SK-N-SH (cell line): ENCODE measurements around the gene WDR27. TPM values are rescaled to one million over a fixed set of nuclear protein-coding genes. Genes with fewer than 3 reads are reported as not detected.

Experiments
- CTCF ChIA-PET: fragments of 300-600, 350-600 bp; formaldehyde crosslinking; extraction: SDS; loops from one replicate; lab custom pipeline; 2021; lab: Yijun Ruan, JAX
- POLR2A ChIA-PET: fragments of 350-600 bp; sonication (Branson Sonifier 250); formaldehyde crosslinking; extraction: SDS; loops from one replicate; lab custom pipeline; 2020; ENCODE audit warnings: antibody characterized with exemption, inconsistent platforms; lab: Yijun Ruan, JAX
- DNase-seq: peaks from one replicate; pipeline ENCODE4 v3.0.0; 2012
- H2AFZ ChIP-seq: fragments of 200-600 bp; sonication (generic); 2 replicates; pipeline ENCODE4 v1.8.1; 2016; ENCODE audit warnings: antibody characterized with exemption, mild to moderate bottlenecking, low read depth
- H3F3A ChIP-seq: fragments of 200-600 bp; sonication (generic); replicated peaks from 2 replicates; pipeline ENCODE3; 2016; ENCODE audit warnings: antibody characterized with exemption, mild to moderate bottlenecking; ENCODE audit not compliant: insufficient read depth
- H3K27ac ChIP-seq, 2 experiments: fragments of 200-500 bp in 1 of 2; fragments of 200-600 bp in 1 of 2; sonication (Bioruptor generic) in 1 of 2; sonication (generic), shearing (Covaris generic) in 1 of 2; 2 replicates each; pipeline versions ENCODE4 v1.5.1 to v1.6.1; 2014 to 2016; ENCODE audit warnings: low read depth in 2 of 2, inconsistent platforms in 1 of 2, low read length in 1 of 2, mild to moderate bottlenecking in 1 of 2, mixed read lengths in 1 of 2
- H3K27me3 ChIP-seq: fragments of 200-600 bp; sonication (generic), shearing (Covaris generic); 2 replicates; pipeline ENCODE4 v1.6.1; 2016; ENCODE audit warnings: mixed run types; ENCODE audit not compliant: insufficient read depth
- H3K36me3 ChIP-seq, 2 experiments: fragments of 200-500 bp in 1 of 2; fragments of 200-600 bp in 1 of 2; sonication (Bioruptor generic) in 1 of 2; sonication (generic) in 1 of 2; replicated peaks in 1 of 2; 2 replicates each; pipeline versions ENCODE3 to v1.5.1; 2014 to 2016; ENCODE audit warnings: low read length in 1 of 2, mild to moderate bottlenecking in 1 of 2; ENCODE audit not compliant: insufficient read depth in 2 of 2, control insufficient read depth in 1 of 2
- H3K4me1 ChIP-seq, 2 experiments: fragments of 200-500 bp in 1 of 2; fragments of 200-600 bp in 1 of 2; sonication (Bioruptor generic) in 1 of 2; sonication (generic), shearing (Covaris generic) in 1 of 2; 2 replicates each; pipeline versions ENCODE4 v1.5.1 to v1.6.1; 2014 to 2016; ENCODE audit warnings: low read depth in 1 of 2, low read length in 1 of 2, mixed run types in 1 of 2; ENCODE audit not compliant: insufficient read depth in 2 of 2, control insufficient read depth in 1 of 2
- H3K4me2 ChIP-seq: fragments of 200-600 bp; sonication (generic), shearing (Covaris generic); 2 replicates; pipeline ENCODE4 v1.6.1; 2017; ENCODE audit warnings: mixed run types
- H3K4me3 ChIP-seq, 2 experiments: fragments of 200-500 bp in 1 of 2; fragments of 200-600 bp in 1 of 2; sonication (Bioruptor generic) in 1 of 2; sonication (generic), shearing (Covaris generic) in 1 of 2; 2 replicates each; pipeline versions ENCODE4 v1.5.1 to v1.8.1; 2014 to 2016; ENCODE audit warnings: low read depth in 2 of 2, inconsistent platforms in 1 of 2, low read length in 1 of 2, mild to moderate bottlenecking in 1 of 2, mixed read lengths in 1 of 2, moderate library complexity in 1 of 2
- H3K79me2 ChIP-seq: fragments of 200-600 bp; sonication (generic); 2 replicates; pipeline ENCODE4 v1.8.1; 2017; ENCODE audit warnings: mild to moderate bottlenecking; ENCODE audit not compliant: insufficient read depth
- H3K9ac ChIP-seq: fragments of 200-600 bp; sonication (generic); 2 replicates; pipeline ENCODE4 v1.6.1; 2017; ENCODE audit warnings: mixed run types
- H3K9me2 ChIP-seq: fragments of 200-600 bp; sonication (generic); 2 replicates; pipeline ENCODE4 v1.6.1; 2017; ENCODE audit warnings: mixed run types
- H3K9me3 ChIP-seq: fragments of 200-600 bp; sonication (generic); 2 replicates; pipeline ENCODE4 v1.6.1; 2017; ENCODE audit warnings: mixed run types, mild to moderate bottlenecking, moderate library complexity
- H4K20me1 ChIP-seq: fragments of 200-600 bp; sonication (generic); 2 replicates; pipeline ENCODE4 v1.6.1; 2017; ENCODE audit warnings: mild to moderate bottlenecking, mixed run types; ENCODE audit not compliant: insufficient read depth
- CHD2 ChIP-seq: fragments of 150-350 bp; IDR thresholded peaks from 2 replicates; pipeline ENCODE4 v1.6.1; 2018; ENCODE audit warnings: low read length; ENCODE audit not compliant: partially characterized antibody
- CTCF ChIP-seq: fragments of 200-600 bp; sonication (generic); IDR thresholded peaks from 2 replicates; pipeline ENCODE4 v1.6.1; 2017; ENCODE audit warnings: antibody characterized with exemption, mild to moderate bottlenecking, moderate library complexity
- EP300 ChIP-seq, 2 experiments: IDR thresholded peaks; 2 replicates each; pipeline versions ENCODE4 v1.4.0 to v1.6.1; 2012; ENCODE audit warnings: borderline replicate concordance in 1 of 2, low read depth in 1 of 2, low read length in 1 of 2
- FOXM1 ChIP-seq: IDR thresholded peaks from 2 replicates; pipeline ENCODE4 v1.4.0; 2012; ENCODE audit warnings: low read depth, mild to moderate bottlenecking
- GABPA ChIP-seq: IDR thresholded peaks from 2 replicates; pipeline ENCODE4 v1.4.0; 2012; ENCODE audit warnings: low read depth, mild to moderate bottlenecking
- NFIC ChIP-seq: IDR thresholded peaks from 2 replicates; pipeline ENCODE4 v1.4.0; 2012; ENCODE audit warnings: borderline replicate concordance
- POLR2AphosphoS5 ChIP-seq: IDR thresholded peaks from 2 replicates; pipeline ENCODE4 v1.6.1; 2012; ENCODE audit warnings: low read depth, low read length
- REST ChIP-seq: IDR thresholded peaks from 2 replicates; pipeline ENCODE4 v1.6.1; 2012; ENCODE audit warnings: mild to moderate bottlenecking, low read depth, low read length, moderate library complexity
- RFX5 ChIP-seq: IDR thresholded peaks from 2 replicates; pipeline ENCODE4 v1.6.1; 2012; ENCODE audit warnings: mild to moderate bottlenecking, improper control_type of control experiment, low read length
- RXRA ChIP-seq: IDR thresholded peaks from 2 replicates; pipeline ENCODE4 v1.4.0; 2012; ENCODE audit warnings: low read depth, mild to moderate bottlenecking, borderline replicate concordance
- SMC3 ChIP-seq: IDR thresholded peaks from 2 replicates; pipeline ENCODE4 v1.6.1; 2012; ENCODE audit warnings: low read depth, low read length, improper control_type of control experiment
- TAF1 ChIP-seq: IDR thresholded peaks from 2 replicates; pipeline ENCODE4 v1.6.1; 2012; ENCODE audit warnings: low read depth, mild to moderate bottlenecking, low read length, moderate library complexity, borderline replicate concordance
- TCF12 ChIP-seq: IDR thresholded peaks from 2 replicates; pipeline ENCODE4 v1.4.0; 2012
- TEAD4 ChIP-seq: IDR thresholded peaks from 2 replicates; pipeline ENCODE4 v1.4.0; 2012; ENCODE audit warnings: mild to moderate bottlenecking, borderline replicate concordance; ENCODE audit not compliant: insufficient read depth
- YY1 ChIP-seq: IDR thresholded peaks from 2 replicates; pipeline ENCODE4 v1.4.0; 2012; ENCODE audit warnings: low read depth, mild to moderate bottlenecking
- WGBS: methylation state at CpG from one replicate; pipeline ENCODE4 v1.1.6; 2017; ENCODE audit warnings: low lambda C conversion rate; 5-methylcytosine and 5-hydroxymethylcytosine counted together
- polyA plus RNA-seq, 3 experiments: library from polyadenylated mRNA; depleted of rRNA; stranded (reverse); fragments of >200 nt; gene quantifications; 2 replicates each; pipeline ENCODE4 v1.2.3, GENCODE V29; 2012
- TF ChIP-seq, protein P1 (sequence below): IDR thresholded peaks from 2 replicates; pipeline ENCODE4 v1.4.0; 2012; ENCODE audit warnings: low read depth, borderline replicate concordance

The WDR27 gene
- polyA plus RNA-seq, 1 of the 3 experiments (the other 2 are of a cell fraction) = 55.6 TPM

DNA sequence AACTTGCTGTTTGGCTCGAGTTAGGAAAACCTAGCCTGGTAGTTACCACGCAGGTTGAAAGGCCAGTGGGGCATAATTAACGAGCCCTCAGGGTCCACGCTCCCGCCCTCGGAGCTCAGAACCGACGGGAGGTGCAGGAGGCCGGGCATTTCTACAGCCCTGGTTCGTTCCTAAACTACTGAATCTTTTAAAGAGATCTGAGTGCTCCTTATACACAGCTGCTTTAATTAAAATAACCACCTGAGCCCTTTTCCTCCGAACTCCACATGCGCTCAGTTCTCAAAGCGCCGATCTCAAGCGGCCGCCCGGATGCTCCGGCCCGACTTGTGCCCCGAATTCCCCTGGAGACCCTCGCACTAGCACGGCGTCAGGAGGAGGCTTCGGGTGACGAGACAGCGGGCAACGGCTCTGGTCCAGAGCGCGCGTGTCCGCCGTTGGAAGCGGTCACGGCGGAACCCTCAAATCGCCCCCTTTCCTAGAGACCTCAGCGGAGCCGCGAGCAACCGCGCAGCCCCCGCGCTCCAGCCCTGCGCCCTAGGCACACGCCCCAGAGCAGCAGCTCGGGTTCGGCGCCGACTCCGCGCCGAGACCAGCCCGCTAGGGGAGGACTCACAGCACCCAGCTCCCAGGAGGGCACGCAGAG lies 397 bp downstream of the WDR27 start:
- H3K79me2 ChIP-seq = peaks cover 65% of the 10 kb centered on the region

More for the DNA sequence above, 397 bp downstream of the WDR27 start:
- H3F3A ChIP-seq = peaks cover 6% of the 10 kb centered on the region
- POLR2A ChIA-PET = interaction anchor here (0.7 to 2.3 kb wide), 7 partner anchors 8 to 67 kb away, joined by 3 to 14 read pairs (median 5); partner anchors contain the start of genes ERMARD and PHF10
- TF ChIP-seq CHD2 (no peak), GABPA (no peak), TCF12 (no peak), SMC3 (no peak), RXRA (no peak), REST (no peak), YY1 (no peak), POLR2AphosphoS5 (no peak), TEAD4 (no peak), CTCF (no peak), NFIC (no peak), RFX5 (no peak), TAF1 (no peak), EP300 (IDR thresholded peaks at IDR 0.05; ENCODE audit: borderline replicate concordance in 1 of 2, low read depth in 1 of 2, low read length in 1 of 2) (no peak), FOXM1 (no peak)
- TF ChIP-seq, protein P1, sequence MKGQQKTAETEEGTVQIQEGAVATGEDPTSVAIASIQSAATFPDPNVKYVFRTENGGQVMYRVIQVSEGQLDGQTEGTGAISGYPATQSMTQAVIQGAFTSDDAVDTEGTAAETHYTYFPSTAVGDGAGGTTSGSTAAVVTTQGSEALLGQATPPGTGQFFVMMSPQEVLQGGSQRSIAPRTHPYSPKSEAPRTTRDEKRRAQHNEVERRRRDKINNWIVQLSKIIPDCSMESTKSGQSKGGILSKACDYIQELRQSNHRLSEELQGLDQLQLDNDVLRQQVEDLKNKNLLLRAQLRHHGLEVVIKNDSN = no peak
- TF ChIP-seq, all 33 proteins: peak for 0
- CTCF ChIA-PET = interaction anchor here (1.7 to 3.7 kb wide), 4 partner anchors 8 to 88 kb away, joined by 4 to 18 read pairs (median 5); no protein-coding TSS in a partner anchor
- Histone ChIP-seq H2AFZ (peak overlapping the region; percentile 48), H4K20me1 (peaks cover 4% of the 10 kb centered on the region; the same call in 1 of the 2 replicates), H3K9me3 (no peaks in the 10 kb centered on the region), H3K27me3 (no peaks in the 10 kb centered on the region), H3K27ac (peak overlapping the region; percentile 83 to 84), H3K9ac (peak overlapping the region; percentile 94), H3K4me2 (peak overlapping the region; percentile 70), H3K4me3 (peak overlapping the region; percentile 95 to 98), H3K36me3 (peaks cover 28 to 38% of the 10 kb centered on the region in 2 experiments), H3K4me1 (peaks cover 12 to 28% of the 10 kb centered on the region in 2 experiments; a peak in 3 of 4 replicates), H3K9me2 (no peaks in the 10 kb centered on the region)
- WGBS = 2% methylated on average over 13 of the region's 54 CpGs
- peak; percentile 51 for DNase-seq
